ENCODE data around the gene MSL2. TPM values are rescaled to one million over a fixed set of nuclear protein-coding genes. Genes with fewer than 3 reads are reported as not detected.
A peak's percentile ranks its signal among the peaks of the same experiment; 100 is the strongest.

The MSL2 gene, protein sequence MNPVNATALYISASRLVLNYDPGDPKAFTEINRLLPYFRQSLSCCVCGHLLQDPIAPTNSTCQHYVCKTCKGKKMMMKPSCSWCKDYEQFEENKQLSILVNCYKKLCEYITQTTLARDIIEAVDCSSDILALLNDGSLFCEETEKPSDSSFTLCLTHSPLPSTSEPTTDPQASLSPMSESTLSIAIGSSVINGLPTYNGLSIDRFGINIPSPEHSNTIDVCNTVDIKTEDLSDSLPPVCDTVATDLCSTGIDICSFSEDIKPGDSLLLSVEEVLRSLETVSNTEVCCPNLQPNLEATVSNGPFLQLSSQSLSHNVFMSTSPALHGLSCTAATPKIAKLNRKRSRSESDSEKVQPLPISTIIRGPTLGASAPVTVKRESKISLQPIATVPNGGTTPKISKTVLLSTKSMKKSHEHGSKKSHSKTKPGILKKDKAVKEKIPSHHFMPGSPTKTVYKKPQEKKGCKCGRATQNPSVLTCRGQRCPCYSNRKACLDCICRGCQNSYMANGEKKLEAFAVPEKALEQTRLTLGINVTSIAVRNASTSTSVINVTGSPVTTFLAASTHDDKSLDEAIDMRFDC
- total RNA-seq (ENCODE audit: low replicate concordance) = 27.3 and 46.7 TPM in 2 replicates

DNA sequence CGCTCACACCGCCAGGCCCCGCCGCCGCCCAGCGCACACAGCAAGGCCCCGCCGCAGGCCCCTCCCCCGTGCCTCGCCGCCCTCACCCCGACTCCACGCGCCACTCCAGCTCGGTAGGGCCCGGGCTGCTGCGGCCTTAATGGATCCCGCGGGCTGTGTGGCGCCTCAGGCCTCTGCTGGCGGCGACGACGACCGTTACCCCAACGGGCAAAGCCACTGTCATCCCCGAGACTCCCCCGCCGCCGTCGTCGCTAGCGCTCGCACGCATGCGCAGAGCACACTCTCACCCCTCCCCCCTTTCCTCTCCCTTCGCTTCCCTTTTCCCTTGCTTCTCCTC lies at the start of gene MSL2:
TSS of gene MSL2 (minus strand) at position 272 of the 337 bp plus-strand sequence. CDS start 1,222 bp downstream, outside the sequence.
- H3K4me3 ChIP-seq (ENCODE audit: low read depth, low read length) = peak within 1 kb of the TSS; percentile 95
- TF ChIP-seq, protein P1, sequence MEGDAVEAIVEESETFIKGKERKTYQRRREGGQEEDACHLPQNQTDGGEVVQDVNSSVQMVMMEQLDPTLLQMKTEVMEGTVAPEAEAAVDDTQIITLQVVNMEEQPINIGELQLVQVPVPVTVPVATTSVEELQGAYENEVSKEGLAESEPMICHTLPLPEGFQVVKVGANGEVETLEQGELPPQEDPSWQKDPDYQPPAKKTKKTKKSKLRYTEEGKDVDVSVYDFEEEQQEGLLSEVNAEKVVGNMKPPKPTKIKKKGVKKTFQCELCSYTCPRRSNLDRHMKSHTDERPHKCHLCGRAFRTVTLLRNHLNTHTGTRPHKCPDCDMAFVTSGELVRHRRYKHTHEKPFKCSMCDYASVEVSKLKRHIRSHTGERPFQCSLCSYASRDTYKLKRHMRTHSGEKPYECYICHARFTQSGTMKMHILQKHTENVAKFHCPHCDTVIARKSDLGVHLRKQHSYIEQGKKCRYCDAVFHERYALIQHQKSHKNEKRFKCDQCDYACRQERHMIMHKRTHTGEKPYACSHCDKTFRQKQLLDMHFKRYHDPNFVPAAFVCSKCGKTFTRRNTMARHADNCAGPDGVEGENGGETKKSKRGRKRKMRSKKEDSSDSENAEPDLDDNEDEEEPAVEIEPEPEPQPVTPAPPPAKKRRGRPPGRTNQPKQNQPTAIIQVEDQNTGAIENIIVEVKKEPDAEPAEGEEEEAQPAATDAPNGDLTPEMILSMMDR (IDR thresholded peaks at IDR 0.05; ENCODE audit: insufficient read depth, low read length) = no peak
- no peak for DNase-seq (ENCODE audit: low read depth)

DNA sequence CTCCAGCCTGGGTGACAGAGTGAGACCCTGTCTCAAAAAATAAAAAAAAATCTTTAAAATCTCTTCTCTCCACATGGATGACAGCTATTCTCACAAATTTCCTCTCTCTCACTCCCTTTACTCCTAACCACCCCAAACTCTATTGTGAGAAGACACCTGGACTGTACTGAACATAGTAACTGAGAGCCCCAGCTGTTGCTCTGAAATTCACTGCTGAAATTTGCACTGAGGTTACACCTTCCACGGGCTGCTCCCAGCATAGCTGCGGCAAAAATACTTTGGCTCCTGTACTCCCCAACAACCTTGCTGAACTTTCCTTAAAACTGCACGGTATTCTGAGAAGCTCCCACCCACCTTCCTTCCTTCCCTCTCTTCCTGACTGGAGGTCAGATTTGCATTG lies 49.6 kb upstream of the MSL2 start:
- TF ChIP-seq, protein P1 (IDR thresholded peaks at IDR 0.05; ENCODE audit: insufficient read depth, low read length) = no peak
- DNase-seq (ENCODE audit: low read depth) = no peak
- H3K4me3 ChIP-seq (ENCODE audit: low read depth, low read length) = no peak overlapping the region

DNA sequence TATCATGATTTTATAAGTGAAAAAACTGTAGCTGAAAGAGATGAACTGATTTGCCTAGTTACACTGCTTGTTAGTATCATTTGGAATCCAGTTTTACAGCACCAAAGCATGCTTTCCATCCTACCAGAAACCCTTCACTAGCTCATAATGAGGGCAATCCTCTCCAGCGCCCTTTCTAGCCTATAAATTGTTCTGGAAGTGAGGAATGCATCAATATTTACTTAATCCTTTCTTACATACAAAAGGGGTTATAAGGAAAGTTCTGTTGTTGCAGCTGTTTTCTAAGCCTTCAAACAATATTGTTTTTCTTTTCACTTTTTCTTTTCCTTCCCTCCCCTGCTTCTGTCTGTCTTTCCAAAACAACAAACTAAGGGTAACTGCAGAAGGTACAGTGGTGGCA lies 43.0 kb upstream of the MSL2 start:
- TF ChIP-seq, protein P1 (IDR thresholded peaks at IDR 0.05; ENCODE audit: insufficient read depth, low read length) = no peak
- no peak for DNase-seq (ENCODE audit: low read depth)
- H3K4me3 ChIP-seq (ENCODE audit: low read depth, low read length) = no peak overlapping the region

DNA sequence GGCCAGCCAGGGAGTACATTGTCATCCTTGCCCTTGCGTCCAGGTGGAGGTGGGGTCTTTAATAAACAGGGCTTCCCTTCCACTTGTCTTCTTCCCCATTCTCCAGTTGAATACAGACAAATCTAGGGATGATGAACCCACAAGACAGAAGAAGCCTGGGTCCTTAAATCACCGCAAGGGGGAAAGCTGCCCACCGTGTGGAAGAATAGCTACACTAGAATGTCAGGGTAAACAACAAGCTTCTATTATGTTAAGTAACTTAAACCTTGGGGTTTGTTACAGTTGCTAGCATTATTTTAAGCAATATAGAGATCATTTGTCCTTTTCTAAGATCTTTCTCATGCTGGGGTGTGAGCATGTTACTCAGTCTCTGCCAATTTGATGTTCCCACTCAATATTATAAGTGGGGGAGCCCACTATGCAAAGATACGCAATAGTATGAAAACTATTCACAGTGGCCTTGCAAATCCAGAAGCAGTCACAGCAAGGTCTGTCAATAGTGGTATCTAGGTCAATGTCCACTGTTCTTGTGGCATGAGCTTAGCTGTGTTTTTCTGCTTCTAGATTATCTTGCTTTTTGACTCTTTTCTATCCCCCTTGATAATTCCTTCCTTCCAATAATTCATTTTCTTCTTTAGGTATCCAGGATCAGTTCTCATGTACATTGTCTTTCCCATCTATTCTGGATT lies 42.0 kb upstream of the MSL2 start:
- no peak overlapping the region for H3K4me3 ChIP-seq (ENCODE audit: low read depth, low read length)
- DNase-seq (ENCODE audit: low read depth) = no peak
- TF ChIP-seq, protein P1 (IDR thresholded peaks at IDR 0.05; ENCODE audit: insufficient read depth, low read length) = no peak

DNA sequence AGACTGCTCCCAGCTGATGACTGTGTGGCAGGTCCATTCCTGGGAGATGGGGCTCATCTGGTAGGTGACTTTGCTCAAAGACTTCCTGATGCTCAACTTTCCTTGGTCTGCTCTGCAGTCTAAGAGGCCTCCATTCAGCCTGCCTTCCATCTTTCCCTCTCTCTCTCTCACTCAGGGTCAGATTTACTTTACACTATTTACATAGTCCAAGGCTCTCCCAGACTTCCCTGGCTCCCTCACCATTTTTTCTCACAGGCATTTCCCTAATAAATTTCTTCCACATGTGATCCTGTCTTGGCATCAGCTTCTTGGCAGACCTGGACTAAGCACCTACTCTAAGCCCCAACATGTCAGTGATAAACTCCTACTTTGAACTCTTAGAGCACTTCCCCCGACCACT lies 41.0 kb upstream of the MSL2 start:
- DNase-seq (ENCODE audit: low read depth) = no peak
- no peak overlapping the region for H3K4me3 ChIP-seq (ENCODE audit: low read depth, low read length)
- TF ChIP-seq, protein P1 (IDR thresholded peaks at IDR 0.05; ENCODE audit: insufficient read depth, low read length) = no peak

DNA sequence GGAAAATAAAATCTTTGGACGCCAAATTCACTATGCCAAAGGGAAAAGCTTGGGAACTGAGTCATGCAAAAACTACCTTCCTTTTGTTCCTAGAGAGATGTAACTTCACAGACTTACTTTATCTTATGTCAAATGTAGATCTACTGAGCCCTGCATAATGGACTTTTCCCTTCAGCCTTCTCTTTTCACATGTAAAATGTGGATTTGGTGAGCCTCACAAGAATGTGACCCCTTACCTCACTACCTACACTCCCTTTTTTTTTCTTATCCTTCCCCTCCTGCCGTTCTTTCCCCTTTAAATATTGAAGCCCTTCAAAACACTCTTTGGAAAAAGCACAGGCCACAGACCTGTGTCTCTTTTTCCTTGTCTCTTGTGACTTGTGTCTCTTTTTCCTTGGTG lies 40.0 kb upstream of the MSL2 start:
- TF ChIP-seq, protein P1 (IDR thresholded peaks at IDR 0.05; ENCODE audit: insufficient read depth, low read length) = no peak
- H3K4me3 ChIP-seq (ENCODE audit: low read depth, low read length) = no peak overlapping the region
- DNase-seq (ENCODE audit: low read depth) = no peak

All from fibroblast of the aortic adventitia (primary cell).